Stimulated activated CD8-positive, alpha-beta memory T cell treated with anti-CD3 and anti-CD28 coated beads, Interleukin-12 subunit alpha, Interleukin-12 subunit beta, amount 100 ng/mL, for 4 hours (primary cell): Measurements from ENCODE around the gene TMEM115.
A peak's percentile ranks its signal among the peaks of the same experiment; 100 is the strongest.

ENCODE experiments used
- DNase-seq: peaks from one replicate; pipeline ENCODE4 v3.0.0-alpha.2; 2020; ENCODE audit warnings: low read depth

TMEM115 gene

DNA sequence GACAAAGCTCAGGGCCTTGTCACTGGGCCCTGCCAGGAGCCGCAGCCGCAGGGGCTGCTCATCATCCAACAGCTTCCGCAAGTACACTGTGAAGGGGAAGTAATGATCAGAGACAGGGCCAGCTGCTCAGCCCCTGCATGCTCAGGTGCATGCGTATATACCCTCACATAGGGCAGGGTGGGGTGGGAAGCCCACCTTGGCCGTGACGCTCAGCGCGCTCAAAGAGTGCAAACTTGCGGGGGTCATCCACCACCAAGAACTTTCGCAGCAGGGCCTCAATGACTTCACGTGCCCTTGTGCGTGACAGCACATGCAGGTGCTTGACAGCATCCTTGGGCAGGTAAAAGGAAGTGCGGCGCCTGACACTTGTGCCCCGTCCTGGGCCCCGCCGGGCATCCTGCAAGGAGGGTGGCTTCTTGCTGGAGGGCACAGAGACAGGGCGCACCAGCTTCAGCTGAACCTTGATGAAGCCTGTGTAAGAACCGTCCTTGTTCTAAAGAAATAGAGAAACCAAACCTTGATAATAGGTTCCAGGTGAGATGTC lies 27.9 kb downstream of the TMEM115 start:
- no peak for DNase-seq

DNA sequence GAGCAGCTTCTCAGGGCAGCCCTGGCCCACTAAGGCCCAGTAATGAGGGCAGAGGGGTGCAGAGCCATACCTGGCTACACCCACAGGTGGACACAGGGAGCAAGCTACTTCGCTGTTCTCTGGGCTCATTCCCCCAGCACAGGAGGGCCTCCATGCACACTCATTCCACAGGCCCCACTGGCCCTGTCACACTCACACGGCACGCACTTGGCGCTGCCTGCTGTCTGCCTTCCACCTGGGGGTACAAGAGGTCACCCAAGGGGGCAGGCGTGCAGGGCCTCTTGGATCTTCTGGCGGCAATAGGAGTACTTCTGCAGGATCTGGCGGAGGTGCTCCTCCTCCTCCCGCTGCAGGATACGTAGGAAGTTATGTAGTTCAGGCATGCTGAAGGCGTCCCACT lies 29.0 kb downstream of the TMEM115 start:
- DNase-seq: no peak

DNA sequence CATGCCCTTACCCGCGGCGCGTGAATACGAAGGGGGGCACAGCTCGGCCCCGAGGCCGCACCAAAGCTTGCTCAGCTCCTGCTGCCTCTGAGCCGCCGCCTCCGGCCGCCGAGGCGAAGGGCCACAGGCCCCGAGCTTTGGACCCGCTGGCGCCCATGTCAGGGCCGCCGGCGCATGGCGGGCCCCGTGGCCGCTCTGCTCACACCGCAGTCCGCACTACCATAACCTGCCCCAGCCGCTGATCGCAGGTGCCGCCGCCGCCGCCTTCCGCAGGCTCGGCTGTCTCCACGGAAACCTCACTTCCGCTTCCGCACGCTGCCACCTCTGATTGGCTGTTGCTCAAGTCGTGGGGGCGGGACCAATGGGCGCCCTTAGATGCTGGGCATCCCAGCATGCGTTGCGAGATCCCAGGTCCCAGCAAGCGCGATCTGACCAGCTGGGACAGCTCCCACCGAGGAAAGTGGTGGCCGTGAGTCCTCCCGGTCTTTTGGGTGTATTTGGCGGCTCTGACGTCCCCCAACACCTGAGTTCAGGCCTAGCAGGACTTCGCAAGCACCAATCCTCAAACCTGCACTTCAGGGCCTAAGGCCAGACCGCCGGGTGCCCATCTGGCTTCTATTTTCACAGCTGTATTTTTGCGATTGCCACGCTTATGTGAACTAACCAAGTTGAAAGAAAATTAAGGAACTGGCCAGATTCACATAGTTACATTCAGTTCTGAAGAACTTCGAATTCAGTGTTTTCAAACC lies 31.2 kb downstream of the TMEM115 start, which contains the start of gene TUSC2:
TUSC2 (minus strand) TSS at position 281 of the 749 bp plus-strand sequence; CDS start at position 157, 124 bp downstream.
- DNase-seq: peak; percentile 87

DNA sequence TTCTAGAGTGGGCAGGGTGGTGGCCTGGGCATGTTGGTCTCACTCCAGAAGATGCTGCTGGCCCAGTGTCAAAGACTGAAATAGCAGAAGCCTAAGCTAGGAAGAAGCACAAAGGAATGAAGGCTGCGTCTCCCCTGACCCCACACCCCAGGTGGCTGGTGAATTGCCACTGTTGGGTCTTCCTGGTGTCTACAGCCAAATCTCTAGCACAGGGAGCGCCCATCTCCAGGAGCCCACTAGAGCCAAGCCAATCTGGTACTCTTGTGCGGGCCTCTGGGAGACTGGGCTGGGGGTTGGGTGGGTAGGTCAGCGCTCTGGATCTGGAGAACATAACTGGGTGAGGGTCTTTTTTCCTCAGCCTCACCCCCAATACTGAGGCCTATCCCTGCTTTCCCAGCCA lies 32.2 kb downstream of the TMEM115 start:
- DNase-seq: no peak

DNA sequence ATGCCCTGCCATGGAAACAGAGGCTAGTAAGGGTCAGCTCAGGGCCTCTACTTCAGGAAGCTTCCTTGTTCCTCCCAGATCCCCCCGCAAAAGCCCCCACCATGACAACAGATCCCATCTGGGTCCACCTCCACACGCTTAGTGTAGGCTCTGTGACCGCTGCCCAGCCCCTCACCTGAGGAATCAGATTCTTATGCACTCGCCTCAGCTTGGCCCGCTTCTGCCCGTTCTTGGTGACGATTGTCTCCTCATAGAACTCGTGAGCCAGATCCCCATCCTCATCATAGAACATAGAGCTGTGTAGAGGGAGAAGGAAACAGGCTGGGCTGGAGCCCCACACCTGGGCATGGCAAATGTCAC lies 33.2 kb downstream of the TMEM115 start:
- DNase-seq: no peak

DNA sequence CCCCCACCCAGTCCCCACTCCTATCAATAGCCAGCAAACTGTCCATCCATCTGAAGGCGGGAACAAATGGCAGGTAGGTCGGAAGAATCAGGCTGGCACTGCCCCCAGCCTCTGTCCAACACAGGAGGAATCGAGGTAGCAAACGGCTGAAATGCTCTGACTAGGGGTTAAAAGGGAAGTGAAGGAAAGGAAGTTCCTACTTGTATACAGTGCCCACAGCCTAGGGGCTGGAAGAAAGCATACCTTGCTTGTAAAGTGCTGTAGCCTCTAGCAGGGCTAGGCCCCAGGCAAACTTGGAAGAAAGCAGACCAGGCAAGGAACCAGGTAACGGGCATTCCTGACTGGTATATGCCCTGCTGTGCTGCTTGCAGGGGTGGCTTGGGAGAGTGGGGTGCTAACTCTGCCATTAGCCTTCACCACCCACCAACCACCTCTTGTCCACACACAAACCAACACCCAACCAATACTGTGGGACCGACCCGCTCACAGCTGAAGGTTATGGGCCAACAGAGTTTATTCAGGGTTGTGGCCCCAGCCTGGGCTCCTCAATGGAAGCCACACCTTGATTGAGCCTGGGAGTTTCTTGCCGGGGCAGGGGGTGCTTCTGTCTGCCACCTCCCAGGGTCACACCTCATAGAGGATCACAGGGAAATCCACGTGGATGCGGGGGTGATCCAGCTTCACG lies 33.7 kb downstream of the TMEM115 start:
- DNase-seq: no peak

DNA sequence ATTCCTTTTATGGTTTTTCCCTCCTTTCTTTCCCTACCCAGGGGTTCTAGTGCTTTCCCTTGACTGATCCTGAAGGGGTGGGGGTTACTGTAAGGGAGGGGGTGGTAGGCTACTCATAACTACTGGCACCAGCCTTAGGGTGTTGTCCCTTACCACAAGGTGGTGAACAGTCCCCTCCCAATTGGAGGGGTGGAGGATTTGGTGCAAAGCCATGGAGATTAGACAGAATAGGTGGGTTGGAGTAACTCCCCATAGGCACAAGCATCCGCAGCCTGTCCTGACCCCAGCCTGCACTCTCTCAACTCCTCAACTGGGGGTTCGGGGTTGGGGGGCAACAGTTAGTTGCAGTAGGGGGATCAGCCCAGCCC lies 34.2 kb downstream of the TMEM115 start:
- DNase-seq: no peak

DNA sequence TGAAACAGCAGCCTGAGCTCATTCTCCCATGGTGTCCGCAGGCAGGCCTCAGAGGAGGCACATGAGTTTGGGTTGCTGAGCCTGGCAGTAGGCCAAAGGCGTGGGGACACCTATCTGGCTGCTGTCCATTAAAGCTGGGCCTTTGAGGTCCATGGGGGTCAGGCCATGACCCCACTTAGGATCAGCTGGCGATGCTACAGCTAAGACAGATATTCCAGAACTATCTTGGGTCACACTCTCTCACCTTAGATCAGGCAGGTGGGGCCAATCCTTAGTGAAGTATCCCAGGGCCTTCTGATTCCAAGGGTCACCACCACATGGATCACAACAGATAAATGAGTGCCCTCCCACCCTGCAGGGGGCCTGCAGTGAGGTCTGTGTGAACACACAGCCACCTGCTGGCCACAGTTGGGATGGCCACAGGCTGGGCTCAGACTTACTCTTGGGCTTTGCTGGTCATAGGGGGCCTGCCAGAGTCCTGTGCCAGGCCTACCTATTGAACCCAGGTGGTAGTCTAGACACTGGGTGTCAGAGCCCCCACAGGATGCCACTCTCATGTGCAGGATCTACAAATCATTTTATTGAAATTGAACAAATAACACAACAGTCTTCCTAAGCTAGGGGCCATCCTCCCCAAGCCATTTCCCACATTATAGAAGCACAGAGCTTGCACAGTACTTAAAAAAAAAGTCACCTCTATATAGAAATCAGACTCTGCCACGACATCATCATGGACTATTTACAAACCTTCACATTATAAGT lies 34.8 kb downstream of the TMEM115 start:
- DNase-seq: peak; percentile 29

DNA sequence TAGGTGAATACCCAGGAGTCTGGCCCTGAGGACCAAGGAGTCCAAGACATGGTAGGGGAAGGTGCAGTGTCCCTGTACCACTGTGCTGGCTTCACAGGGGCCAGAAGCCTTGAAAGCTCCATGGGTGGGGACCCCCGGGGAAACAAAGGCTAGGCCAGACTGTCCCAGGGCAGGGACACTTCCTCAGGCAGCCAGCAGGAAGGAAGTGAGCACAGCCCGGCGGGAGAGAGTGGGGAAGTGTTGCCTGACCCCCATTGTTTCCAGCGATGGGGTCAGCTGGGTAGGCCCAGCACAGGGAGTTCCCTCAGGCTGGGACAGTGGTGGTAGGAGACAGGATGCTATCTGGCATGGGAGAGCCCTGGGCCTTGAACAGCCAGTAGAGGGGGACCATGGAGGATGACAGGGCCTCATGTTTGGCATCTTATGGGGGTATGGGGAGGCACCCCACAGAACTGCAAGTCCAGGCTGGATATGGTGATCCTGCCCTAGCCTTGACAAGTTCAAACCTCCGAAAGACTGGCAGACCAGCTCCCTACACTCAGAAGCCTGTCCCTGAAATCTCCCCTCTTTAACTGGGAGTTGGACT lies 35.6 kb downstream of the TMEM115 start:
- DNase-seq: no peak

DNA sequence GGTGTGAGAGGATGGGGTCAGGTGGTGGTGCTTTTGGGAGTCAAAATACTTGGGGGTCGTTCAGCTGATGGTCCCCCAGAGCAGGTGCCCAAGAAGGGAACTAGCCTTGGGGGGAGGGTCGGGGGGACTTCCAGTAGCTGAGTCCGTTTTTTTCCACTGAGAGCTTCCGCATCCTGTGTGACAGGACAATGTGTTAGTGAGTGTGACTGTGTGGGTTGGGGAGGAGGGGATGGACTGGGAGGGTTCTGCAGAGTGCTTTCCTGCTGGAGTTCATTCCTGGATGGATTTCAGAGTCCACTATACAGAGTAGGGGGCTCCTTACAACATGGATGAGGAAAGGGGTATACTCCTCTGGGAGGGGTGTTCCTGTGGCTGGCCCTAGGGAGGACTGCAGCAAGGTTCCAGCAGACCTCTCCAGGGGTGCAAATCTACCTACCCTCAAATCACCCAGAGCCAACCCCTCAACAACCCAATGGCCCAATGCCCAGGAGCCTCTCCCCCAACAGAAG lies 36.2 kb downstream of the TMEM115 start:
- no peak for DNase-seq

DNA sequence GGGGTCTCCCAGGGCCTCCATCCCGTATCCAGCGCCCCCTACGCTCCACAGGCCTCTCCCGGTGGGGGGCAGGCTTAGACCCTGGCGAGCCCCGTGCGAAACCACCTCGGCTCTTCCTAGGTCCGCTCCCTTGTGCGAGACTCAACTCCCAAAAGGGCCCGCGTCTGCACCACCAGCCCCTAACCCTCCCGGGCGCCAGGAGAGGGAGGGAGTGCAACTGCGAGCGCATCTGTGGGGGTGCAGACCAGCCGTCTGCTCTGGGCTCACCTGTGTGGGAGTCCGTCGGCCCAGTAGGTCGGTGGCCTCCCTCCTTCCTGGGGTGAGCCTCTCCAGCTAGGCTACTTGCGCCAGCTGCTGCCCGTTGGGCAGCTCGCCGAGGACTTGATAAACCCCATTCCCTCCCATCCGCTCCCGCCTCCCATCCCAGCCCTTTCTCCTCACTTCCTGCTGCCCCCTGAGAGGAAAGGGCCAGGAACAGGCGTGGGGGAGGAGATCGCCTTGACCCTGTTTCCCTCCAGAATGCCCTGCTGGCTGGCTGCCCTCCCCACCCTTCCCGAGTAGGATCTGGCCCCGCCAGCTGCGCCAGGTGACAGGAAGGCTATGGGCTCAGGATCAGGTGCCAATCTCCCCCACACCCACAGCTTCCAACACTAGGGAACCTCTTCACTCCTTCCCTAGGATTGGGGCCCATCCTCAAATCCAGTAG lies 36.8 kb downstream of the TMEM115 start, which contains the start of gene HYAL2:
HYAL2 (minus strand) TSS at position 360 of the 706 bp plus-strand sequence. CDS start 2,256 bp downstream, outside the sequence.
- no peak for DNase-seq

DNA sequence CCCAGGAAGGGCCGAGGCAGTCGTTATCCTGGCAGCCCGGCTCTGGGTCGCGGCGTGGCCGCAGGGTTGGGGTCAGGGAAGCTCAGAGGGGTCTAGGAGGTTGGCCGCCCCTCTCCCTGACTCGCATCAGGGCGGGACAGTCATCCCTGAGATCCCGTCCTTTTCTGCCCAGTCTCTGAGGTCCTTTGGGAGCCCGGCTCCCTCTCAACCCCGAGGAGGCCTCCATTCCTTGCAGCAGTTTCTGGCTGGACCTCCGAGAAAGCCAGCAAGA lies 37.3 kb downstream of the TMEM115 start:
- DNase-seq: no peak

DNA sequence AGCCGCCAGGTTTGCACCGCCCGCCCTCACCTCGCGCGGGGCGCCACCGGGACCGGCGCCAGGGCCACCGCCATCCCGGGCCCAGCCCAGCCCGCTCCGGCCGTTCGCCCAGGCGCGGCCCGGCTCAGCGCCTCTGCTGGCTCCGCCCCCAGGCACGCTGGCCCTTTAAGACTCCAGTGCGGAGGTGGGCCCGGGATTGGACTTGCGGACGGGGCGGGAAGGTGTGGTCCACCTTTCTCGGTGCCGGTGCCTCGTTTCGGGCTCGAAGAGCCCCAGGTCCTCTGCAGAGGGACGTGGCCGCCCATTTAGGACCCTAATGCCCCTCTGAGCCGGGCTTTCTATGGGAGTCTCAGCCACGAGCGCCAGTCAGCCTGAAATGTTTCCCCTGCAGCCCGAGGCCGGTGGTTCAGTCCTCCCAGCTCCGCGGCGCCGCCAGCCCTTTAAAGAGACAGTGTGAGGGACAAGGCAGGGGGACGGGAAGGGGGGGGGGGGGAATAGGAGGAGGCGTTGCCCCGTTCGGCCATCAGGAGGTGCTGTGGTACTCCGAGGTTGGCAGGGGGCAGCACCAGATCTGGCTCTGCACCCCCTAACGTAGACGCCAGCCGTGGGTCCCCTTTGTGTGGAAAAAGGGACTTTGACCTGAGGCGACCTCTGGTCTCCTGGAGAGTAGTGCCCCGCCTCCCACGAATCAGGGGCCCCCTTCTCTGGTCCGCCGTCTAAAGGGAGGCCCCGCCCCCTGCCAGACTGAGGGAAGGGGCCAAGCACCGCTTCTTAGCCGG lies 37.8 kb downstream of the TMEM115 start:
- DNase-seq: peak; percentile 74

DNA sequence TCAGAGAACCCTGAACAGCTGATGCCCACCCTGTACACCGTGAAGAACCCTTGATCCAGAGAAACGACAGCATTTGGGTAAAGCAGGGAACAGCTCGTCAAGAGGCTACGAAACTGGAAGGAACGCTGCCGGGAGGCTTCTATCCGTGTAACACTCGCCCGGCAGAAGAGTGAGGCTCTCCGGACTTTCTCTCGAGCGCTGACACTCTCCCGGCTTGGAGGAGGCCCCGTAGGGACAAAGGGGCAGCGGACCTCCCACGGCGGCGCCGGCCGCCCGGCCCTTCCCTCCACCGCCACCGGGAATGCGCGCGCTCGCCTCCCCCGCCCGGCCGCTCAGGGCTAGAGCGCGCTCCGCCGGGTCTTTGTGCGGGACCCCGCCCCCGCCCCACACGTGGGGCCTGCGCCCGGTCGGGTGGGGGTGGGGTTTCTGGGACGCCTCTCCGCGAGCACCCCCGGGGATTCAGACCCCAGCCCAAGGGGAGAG lies 38.4 kb downstream of the TMEM115 start:
- DNase-seq: no peak

DNA sequence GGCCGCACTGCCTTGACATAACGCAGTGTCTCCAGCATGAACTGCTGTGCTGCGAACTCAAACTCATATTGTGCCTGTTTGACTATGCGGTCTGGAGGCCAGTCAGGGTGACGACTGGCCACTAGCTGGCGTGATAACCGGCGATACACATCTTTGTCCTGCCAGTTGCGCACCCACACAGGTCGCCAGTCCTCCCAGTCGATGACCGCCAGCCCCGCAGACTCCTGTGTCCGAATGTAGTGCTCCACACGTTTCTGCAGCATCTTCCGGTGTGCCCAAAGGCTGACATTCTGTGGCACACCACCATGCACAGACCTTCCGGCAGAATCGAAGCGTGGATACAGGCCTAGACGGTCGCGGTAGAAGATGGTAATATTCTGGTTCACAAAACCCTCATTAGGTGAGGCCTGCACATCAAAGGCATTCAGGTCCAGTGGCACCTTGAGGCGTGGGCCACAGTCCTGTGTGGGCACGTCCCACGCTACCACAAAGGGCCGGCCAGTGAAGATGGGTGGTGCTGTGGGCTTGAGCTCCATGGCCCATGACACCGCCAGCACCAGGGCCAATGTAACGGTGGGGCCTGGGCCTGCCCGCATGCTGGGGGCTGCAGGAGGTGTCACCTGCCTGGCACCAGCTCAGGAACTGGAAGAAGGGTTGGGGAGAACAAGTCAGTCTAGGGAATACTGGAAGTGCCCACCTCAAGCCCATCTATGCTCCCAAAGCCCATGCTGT lies 39.3 kb downstream of the TMEM115 start:
- DNase-seq: no peak

DNA sequence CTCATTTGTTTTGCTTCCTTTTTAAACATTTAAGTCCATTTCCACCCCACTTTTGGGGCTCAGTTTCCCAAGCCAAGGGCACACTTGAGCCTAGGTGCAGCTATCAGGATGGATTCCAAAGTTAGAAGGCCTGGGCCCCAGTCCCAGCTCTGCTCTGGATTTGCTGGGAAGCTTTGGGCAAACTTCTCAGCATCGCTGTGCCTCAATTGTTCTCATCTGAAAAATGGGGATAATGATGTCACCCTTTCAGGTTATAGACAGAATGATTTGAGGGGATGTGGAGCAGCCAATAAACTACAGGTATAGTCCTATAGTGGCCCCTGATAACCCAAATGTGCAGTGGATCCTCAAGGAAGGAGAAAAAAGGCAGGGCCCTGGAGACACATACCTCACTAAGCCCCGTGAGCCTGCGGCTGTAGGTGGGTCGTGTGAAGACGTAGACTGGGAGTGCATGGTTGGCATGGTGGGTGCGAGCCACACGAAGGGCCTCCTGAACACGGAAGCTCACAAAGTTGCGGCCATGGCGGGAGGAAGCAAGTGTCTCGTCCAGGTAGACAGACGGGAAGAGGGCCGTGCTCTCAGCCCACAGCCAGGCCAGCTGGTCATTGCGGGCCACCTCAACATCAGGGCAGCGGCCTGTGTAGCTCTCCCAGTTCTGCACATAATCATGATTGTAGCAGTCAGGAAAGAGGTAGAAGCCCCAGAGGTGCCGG lies 40.0 kb downstream of the TMEM115 start:
- DNase-seq: no peak

DNA sequence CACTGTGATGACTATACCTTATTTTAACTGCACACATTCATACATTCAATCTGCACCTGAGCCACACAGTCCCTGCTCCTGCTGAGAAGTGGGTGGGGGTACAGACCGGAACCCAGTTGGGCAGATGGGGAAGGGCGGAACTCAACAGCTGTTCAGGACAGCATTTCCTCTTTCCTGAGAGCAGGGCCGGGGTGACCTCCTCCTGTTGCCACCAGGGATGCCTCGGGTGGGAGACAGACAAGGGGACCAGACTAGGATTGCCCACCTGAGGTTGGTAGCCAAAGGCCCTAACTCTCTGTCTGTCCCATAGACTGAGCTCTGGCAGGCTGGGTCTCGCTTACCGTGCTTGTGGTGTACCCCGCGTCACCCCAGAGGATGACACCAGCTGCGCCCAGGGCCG lies 40.7 kb downstream of the TMEM115 start:
- DNase-seq: no peak

DNA sequence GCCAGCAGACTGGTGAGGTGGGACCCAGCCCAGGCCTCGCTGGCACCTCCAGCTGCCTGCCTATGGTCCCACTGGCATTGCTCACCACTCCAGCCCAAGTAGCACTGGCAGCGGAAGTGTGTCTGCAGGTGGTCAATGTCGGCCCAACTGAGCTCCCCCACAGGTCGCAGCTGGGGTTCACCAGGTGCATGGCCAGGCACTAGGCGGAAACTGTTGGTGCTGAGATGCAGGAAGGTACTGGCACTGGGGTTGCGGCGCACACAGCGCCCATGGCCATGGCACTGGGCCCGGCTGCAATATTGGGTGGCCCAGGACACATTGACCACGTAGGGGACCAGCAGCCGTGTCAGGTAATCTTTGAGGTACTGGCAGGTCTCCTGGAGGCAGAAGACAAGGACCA lies 41.2 kb downstream of the TMEM115 start:
- no peak for DNase-seq

DNA sequence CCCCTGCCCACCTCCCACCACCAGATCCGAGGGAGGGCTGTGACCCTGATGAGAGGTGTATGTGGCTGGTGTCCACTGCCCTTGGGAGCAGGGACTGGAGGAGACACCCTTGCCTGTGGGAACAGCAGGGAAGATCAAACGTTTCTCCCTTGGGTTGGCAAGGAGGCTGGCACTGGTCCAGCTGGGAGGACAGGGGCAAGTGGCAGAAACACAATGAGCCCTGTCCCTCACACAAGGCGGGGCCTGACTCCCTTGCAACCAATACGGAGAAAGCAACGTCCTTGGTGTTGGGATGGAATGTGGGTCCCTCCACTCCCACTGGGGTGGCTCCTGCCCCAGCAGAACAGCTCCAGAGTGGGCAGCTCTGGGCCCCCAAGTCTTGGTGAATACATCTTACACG lies 42.0 kb downstream of the TMEM115 start:
- DNase-seq: no peak
